NCI-H2107 treated with DMSO at 0.1 percent for 48 hours (cell line): ENCODE data around the gene CCDC9.
"Not testable (repeated sequence)": the region's sequence is repeated elsewhere in the genome, so short reads cannot be mapped to it uniquely, and the experiment has no call there.

Experiments used
- DNase-seq: peaks from one replicate; lab custom pipeline; 2025; ENCODE audit not compliant: unreplicated experiment; lab: John Stamatoyannopoulos, UW

The CCDC9 gene

DNA sequence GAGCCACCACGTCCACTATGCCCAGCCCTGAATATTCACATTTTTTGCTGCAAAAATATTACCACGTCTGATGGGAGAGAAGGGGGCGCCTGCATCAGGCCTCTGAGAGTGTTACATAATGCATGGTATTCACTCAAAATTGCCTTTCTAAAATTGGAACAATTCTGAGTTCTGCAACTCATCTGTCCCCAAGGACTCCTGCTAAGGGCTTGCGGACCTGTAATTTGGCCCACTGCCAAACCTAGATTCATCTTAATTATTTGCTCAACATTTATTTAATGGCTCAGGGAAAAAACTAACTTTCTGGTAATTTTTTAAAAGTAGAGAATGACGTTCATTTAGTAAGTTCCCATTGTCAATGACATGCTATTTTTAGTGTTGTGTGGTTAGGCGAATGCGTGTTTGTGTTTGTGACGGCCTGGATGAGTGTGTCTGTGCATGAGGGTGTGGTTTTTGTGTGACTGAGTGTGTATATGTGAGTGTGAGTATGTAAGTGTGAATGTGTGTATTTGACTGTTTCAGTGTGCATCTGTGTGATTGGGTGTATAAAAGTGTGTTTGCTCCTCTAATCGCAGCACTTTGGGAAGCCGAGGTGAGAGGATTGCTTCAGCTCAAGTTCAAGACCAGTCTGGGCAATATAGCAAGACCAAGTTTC lies 27.2 kb downstream of the CCDC9 start:
- DNase-seq = no peak

DNA sequence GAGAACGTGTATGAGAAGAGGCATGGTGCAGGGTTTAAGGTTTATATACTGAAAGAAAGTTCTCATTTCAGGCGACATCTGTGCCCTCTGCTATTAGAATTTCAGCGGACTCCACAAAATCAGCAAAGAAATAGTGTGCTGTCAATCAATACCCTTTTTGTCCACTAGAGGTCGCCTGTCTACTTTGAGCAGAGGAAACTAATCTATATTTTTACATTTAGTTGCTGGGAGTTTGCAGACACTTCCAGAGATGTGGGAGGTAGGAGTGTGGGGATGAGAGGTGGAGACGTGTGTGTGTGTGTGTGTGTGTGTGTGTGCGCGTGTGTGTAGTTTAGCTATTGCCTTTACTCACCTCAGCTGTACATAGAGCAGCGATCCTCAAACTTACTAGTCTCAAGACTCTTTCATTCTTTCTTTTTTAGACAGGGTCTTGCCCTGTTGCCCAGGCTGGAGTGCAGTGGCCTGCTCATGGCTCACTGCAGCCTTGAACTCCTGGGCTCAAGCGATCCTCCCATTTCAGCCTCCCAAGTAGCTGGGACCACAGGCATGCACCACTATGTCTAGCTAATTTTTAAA lies 28.1 kb downstream of the CCDC9 start:
- DNase-seq = peak; percentile 64

DNA sequence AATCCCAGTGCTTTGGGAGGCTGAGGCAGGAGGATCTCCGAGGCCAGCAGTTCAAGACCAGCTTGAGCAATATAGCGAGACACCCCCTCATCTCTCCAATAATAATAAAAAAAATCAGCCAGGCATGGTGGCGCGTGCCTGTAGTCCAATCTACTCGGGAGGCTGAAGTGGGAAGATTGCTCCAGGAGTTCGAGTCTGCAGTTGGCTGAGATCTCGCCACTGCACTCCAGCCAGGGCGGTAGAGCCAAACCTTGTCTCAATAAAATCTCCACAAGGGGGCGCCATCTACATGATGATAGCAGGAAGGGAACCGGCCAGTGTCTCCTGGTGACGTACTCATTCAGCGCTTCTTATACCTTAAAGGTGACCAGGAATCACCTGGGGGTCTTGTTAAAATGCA lies 39.7 kb downstream of the CCDC9 start:
- peak; percentile 78 for DNase-seq

DNA sequence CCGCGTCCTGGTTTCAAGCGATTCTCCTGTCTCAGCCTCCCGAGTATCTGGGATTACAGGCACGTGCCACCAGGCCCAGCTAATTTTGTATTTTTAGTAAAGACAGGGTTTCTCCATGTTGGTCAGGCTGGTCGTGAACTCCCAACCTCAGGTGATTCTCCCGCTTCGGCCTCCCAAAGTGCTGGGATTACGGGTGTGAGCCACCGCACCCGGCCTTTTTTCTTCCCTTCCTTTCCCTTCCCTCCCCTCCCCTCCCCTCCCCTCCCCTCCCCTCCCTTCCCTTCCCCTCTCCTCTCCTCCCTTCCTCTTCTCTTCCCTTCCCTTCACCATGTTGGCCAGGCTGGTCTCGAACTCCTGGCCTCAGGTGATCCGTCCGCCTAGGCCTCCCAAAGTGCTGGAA lies 44.5 kb downstream of the CCDC9 start:
- DNase-seq = not testable (repeated sequence)

DNA sequence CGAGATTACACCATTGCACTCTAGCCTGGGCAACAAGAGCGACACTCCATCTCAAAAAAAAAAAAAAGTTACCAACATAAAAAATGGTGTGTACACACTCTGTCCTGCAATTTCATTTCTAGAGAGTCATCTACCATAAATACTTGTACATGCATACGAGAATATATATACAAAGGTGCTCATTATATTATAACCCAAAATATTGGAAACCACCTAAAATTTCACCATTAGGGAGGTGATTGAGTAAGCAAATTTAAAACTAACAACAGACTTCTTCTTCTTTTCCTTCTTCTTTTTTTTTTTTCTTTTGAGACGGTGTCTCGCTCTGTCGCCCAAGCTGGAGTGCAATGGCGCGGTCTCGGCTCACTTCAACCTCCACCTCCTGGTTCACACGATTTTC lies 45.9 kb downstream of the CCDC9 start:
- DNase-seq = no peak

DNA sequence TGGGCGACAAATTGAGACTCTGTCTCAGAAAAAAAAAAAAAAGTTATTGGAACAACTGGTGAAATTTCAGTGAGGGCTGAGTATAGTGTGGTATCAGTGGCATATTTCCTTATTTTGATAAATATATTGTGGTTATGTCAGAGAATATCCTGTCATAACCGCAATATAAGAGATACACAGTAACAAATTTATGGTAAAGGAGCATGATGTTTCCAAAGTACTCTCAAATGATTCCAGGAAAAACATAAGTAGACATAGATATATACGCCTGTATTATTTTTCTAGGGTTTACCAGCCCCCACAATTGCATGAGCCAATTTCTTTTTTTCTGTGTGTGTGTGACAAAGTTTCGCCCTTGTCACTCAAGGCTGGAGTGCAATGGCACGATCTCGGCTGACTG lies 47.6 kb downstream of the CCDC9 start:
- no peak for DNase-seq

DNA sequence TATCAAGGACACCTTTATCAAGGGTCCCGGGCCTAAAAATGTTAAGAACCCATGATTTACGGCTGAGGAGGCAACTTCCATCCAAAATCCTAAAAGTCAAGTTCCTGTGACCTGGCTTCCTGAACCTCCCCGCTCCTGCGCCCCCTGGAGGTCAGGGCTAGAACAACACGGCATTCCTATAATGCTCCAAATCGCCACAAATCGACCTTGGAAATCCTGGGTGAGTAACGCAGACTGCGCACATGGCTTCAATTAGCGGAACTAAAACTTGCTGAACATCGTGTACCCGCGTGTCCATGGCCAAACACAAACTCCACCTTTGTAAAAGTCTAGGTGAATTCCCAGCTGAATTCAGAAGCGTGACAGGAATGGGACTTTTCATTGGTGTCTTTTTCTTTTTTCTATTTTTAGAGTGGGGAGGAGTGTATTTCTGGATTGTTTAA lies 49.0 kb downstream of the CCDC9 start:
- peak; percentile 45 for DNase-seq

DNA sequence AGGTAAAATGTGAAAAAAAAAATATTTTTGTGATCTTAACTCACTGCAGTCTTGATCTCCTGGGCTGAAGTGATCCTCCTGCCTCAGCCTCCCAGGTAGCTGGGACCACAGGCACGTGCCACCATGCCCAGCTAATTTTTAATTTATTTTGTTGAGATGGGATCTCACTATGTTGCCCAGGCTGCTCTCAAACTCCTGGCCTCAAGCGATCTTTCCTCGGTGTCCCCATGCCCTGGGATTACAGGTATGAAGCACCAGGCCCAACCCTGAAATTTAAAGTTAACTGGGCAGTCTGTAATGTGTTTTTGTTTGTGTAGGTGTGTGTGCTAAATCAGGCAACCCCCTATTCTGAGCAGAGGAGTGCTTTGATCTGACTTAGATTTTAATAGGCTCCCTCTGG lies 50.0 kb downstream of the CCDC9 start:
- no peak for DNase-seq

DNA sequence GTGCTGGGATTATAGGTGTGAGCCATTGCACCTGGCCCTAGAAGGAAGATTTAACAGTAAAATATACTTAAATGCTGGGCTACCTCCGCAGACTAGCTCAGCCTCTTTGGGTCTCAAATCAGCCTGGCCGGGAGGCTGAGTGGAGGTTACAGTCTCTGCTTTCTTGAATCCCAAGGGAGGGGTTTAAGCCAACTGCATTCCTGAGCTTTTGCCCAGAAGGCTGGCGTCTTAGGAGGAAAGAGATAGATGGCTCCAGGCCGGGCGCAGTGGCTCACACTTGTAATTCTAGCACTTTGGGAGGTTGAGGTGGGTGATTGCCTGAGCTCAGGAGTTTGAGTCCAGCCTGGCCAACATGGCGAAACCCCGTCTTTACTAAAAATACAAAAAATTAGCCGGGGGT lies 52.7 kb downstream of the CCDC9 start:
- DNase-seq = no peak

DNA sequence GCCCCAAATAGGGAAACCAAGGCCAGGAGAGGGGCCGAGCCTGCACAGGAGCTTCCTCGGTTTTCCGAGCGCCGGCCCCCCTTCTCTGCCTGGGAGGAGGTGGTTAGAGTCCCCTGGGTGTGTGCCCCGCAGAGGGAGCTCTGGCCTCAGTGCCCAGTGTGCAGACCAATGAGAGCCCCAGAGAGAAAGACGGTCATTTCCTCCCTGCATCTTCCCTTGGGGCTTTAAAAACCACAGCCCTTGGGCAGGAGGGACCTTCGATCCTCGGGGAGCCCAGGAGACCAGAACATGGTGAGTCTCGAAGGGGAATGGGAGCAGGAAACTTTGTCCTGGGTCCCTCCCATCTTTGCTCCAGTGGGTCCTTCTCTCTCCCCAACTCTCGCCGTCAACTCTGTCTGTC lies 53.3 kb downstream of the CCDC9 start, which contains the start of gene C5AR1:
Gene C5AR1, plus strand, starts transcription at position 254 of the 400 bp plus-strand sequence. Its CDS starts 35 bp downstream, at position 289.
- DNase-seq = no peak

DNA sequence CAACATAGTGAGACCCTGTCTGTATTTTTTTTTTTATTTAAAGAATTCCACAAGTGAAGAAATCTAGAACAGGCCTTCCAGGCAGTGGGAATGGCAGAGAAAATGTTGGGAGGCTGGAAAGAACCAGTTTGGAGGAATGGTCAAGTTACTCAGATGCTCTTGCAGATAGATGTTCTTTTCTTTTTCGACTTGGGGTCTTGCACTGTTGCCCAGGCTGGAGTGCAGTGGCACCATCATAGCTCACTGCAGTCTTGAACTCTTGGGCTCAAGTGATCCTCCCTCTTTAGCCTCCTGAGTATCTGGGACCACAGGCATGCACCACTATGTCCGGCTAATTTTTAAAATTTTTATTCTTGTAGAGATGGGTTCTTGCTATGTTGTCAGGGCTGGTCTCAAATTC lies 54.0 kb downstream of the CCDC9 start:
- DNase-seq = no peak

DNA sequence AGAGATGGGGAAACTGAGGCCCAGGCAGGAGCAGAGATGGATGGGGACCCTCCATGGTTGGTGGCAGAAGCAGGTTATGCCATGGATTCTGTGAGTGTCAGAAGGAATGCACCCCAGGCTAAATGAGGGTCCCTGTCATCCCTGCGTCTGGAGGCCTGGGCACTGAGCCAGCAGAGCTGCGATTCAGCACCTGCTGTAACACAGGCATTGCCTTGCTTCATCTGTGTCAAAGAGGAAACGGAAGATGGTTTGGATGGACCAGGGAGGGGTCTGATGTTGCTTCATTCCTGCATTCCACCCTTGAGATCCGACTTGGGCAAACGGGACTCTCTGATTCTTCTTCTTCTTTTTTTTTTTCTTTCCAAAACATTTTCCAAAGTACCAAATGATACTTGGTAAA lies 54.5 kb downstream of the CCDC9 start:
- peak; percentile 19 for DNase-seq

DNA sequence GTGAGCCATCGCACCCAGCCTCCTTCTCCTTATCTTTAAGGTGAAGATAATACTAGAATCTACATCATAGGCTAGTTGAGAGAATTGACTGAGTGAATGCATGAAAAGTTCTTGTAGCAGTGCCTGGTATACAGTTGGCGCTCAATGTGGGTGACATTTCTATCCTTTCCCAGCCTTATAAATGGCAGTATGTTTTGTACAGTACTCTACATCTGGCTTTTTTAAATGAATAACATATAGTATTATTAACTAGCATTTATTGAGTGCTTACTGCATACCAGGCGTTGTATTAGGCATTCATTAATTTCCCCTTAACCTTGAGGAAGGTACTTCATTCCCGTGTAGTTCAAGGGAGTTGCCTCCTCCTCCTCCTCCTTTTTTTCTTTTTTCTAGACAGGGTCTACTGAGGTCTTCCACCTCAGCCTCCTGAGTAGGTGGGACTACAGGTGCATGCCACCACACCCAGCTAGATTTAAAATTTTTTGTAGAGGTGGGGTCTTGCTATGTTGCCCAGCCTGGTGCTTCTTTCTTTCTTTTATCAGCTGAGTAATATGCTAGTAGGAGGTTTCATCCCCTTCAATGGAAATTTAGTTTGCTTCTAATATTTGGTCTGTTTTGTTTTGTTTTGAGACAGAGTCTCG lies 56.2 kb downstream of the CCDC9 start:
- no peak for DNase-seq

DNA sequence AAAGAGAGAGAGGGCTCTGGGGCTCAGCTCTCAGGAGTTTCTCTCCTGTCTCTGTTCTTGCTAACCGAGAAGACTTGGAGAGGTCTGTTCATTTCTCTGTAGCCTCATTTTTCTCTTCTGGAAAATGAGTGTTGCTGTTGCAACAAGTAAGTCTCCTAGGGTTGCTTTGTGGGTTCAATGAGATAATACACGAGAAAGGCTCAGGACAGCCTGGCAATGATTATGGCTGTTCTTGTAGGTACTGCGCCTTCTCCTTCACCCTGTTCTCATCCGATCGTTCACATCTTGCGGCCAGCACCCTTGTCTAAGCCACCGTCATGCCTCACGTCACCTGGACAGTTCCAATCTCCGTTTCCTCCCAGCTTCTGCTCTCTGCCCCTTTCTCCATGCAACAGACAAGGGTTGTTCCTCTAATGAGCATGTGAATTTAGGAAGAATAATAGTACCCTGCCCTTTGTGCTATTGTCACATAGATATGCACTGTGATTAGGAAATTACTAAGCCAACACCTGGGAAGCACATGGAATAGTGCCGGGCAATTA lies 57.5 kb downstream of the CCDC9 start:
- no peak for DNase-seq

DNA sequence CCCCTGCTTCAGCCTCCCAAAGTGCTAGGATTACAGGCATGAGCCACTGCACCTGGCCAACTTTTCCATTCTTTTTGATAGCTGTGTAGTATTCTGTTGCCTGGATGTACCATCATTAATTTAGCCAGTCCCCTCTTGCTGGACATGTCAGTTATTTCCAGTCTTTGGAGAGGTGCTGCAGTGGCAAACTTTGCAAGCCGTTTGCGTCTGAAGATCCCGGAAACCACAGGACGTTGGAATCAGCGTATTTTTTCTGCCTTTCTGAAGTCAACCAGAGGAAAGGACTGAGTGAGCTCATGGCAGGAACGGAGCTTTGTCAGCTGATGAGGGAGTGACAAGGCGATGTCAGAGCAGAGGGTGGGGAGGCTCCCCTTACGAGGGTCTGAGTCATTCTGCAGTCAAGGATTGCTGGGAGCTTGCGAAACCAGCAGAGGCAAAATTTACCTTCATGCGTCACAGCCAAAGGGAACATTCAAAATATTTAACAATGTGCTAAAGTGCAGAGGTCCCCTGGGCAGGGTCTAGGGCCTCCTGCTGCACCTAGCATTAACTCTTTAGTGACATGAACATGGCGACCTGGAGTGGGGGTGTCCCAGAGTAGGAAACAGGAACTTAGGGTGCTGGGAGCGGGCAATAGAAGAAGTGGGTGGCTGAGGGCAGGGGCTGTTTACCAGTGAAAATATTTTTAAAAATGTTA lies 58.9 kb downstream of the CCDC9 start:
- DNase-seq = no peak

DNA sequence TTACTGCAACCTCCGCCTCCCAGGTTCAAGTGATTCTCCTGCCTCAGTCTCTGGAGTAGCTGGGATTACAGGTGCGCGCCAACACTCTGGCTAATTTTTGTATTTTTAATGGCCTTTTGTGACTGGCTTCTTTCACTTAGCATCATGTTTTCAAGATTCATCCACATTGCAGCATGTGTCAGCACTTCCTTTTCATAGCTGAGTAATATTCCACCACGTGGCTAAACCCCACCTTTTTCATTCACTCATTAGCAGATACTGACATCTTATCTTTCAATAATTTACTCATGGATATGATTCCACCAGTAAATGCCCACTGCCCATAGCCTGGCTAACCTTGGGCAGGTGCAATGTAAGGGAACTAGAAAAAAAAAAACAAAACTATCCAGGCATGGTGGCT lies 60.2 kb downstream of the CCDC9 start:
- no peak for DNase-seq

DNA sequence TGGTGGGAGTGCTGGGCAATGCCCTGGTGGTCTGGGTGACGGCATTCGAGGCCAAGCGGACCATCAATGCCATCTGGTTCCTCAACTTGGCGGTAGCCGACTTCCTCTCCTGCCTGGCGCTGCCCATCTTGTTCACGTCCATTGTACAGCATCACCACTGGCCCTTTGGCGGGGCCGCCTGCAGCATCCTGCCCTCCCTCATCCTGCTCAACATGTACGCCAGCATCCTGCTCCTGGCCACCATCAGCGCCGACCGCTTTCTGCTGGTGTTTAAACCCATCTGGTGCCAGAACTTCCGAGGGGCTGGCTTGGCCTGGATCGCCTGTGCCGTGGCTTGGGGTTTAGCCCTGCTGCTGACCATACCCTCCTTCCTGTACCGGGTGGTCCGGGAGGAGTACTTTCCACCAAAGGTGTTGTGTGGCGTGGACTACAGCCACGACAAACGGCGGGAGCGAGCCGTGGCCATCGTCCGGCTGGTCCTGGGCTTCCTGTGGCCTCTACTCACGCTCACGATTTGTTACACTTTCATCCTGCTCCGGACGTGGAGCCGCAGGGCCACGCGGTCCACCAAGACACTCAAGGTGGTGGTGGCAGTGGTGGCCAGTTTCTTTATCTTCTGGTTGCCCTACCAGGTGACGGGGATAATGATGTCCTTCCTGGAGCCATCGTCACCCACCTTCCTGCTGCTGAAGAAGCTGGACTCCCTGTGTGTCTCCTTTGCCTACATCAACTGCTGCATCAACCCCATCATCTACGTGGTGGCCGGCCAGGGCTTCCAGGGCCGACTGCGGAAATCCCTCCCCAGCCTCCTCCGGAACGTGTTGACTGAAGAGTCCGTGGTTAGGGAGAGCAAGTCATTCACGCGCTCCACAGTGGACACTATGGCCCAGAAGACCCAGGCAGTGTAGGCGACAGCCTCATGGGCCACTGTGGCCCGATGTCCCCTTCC lies 63.9 kb downstream of the CCDC9 start:
- DNase-seq = no peak
